H1 (cell line): ENCODE results near the gene TBX21. TPM values are rescaled to one million over a fixed set of nuclear protein-coding genes. Genes with fewer than 3 reads are reported as not detected.

Source experiments
- ASH2L ChIP-seq: fragments of 200-600, 300-600 bp; sonication (generic); IDR thresholded peaks from one replicate; pipeline ENCODE4 v1.7.1; 2017; ENCODE audit warnings: low read length
- CTCF ChIP-seq, 3 experiments: IDR thresholded peaks; 1 replicate in 2 of 3; 2 replicates in 1 of 3; pipeline versions ENCODE4 v1.5.1 to v1.6.1; 2011; ENCODE audit warnings: low read length in 3 of 3, mild to moderate bottlenecking in 3 of 3, inconsistent platforms in 2 of 3, low read depth in 1 of 3, moderate library complexity in 1 of 3; ENCODE audit not compliant: insufficient read depth in 1 of 3; ENCODE audit errors: control extremely low read depth in 1 of 3
- ZNF274 ChIP-seq: IDR thresholded peaks from 2 replicates; pipeline ENCODE4 v1.7.0; 2012; ENCODE audit warnings: low read length, borderline replicate concordance; ENCODE audit errors: extremely low read depth
- polyA plus RNA-seq, 7 experiments: library from polyadenylated mRNA; depleted of rRNA in 3 of 7; stranded (reverse) in 5 of 7; unstranded in 2 of 7; fragments of >200 nt in 5 of 7; fragments of 200-250 nt in 2 of 7; gene quantifications; 1 replicate in 5 of 7; 2 replicates in 1 of 7; 4 replicates in 1 of 7; pipeline versions ENCODE4 v1.2.1 to v1.2.3, GENCODE V29; 2011 to 2013; ENCODE audit warnings: missing spikeins in 2 of 7, mixed read lengths in 2 of 7
- total RNA-seq: library from RNA; stranded (reverse); fragmentation: NEBNext Ultra II Directional; extraction: Animal tissue kit (Norgen Biotek cat#: 25700); gene quantifications from 2 replicates; pipeline ENCODE4 v1.2.1, GENCODE V29; 2021

Gene TBX21
- total and polyA plus RNA-seq, 2 of the 8 experiments (the other 6 are each of a cell fraction or from before 2014, with no cell fraction given): not detected

- TF ChIP-seq CTCF (IDR thresholded peaks at IDR 0.05; ENCODE audit: control extremely low read depth in 1 of 3, insufficient read depth in 1 of 3, low read depth in 1 of 3, low read length in 3 of 3): no peak
- TF ChIP-seq ZNF274: no peak
- TF ChIP-seq ASH2L: no peak
These were observed 32.3 kb upstream of the TBX21 start (continued) for GRCh38 chr17:47700471-47701449.
